Activated CD4-positive, CD25-positive, alpha-beta regulatory T cell treated with anti-CD3 and anti-CD28 coated beads, Interleukin-2, amount 50 U/mL, for 16 hours (primary cell): ENCODE results near the gene RSPH10B2.
A peak's percentile ranks its signal among the peaks of the same experiment; 100 is the strongest.
"Not testable (repeated sequence)": the region's sequence is repeated elsewhere in the genome, so short reads cannot be mapped to it uniquely, and the experiment has no call there.

Source experiments
- DNase-seq: peaks from one replicate; pipeline ENCODE4 v3.0.0-alpha.2; 2020; ENCODE audit warnings: low read depth, low spot score

Gene RSPH10B2

GRCh38 chr7:6789353-6789752 is 35.5 kb downstream of the RSPH10B2 start:
- not testable (repeated sequence) for DNase-seq

DNA sequence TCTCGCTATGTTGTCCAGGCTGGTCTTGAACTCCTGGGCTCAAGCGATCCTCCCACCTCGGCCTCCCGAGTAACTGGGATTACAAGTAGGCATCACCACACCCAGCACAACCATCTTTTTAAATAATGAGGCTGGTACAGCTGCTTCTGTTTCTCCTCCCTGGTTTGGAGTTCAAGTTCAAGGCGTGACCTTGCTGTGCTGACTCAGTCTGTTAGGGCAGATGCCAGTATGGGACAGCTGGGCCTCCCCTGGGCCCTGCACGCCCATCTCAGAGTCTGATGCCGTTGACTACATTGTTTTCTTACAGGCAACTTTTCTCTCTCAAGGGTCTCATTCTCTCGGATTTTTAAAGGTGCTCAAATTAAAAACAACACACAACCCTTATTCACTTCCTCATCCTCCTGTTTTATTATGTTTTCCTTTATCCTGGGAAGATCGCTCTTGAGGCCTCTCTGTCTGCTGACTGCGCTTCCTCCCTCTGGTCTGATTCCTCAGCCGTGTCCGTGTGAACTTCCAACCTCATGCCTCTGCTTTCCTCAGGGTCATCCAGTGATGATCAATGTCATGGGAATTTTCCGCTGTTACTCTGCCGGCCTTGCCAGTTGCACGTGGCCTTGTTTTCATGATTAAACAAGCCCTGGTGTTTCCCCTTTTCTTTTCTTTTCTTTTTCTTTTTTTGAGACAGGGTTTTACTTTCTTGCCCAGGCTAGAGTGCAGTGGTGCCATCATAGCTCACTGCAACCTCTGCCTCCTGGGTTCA is 38.4 kb downstream of the RSPH10B2 start:
- DNase-seq: not testable (repeated sequence)

- DNase-seq: not testable (repeated sequence)
Measured at GRCh38 chr7:6794276-6794675, 40.4 kb downstream of the RSPH10B2 start.

- DNase-seq: not testable (repeated sequence)
Measured at GRCh38 chr7:6797218-6797617, 43.3 kb downstream of the RSPH10B2 start.

DNA sequence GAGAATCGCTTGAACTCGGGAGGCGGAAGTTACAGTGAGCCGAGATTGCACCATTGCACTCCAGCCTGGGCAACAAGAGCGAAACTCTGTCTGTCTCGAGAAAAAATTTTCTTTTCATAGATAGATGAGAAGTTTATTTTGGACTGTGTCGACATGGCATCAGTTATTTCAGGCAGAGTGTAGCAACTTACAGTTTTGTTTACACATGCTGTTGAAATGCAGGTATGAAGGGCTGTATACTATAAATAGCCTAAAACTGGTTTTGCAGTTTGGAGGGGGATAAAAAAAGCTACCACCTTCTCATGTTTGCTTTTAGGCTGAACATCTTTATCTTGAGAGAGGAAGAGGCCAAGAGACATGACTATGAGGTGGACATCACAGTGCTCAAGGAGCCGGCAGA is 44.1 kb downstream of the RSPH10B2 start:
- DNase-seq: not testable (repeated sequence)

- not testable (repeated sequence) for DNase-seq
Measured at GRCh38 chr7:6799887-6800286, 46.0 kb downstream of the RSPH10B2 start.

- not testable (repeated sequence) for DNase-seq
Measured at GRCh38 chr7:6800331-6800730, 46.4 kb downstream of the RSPH10B2 start.

- DNase-seq: not testable (repeated sequence)
Measured at GRCh38 chr7:6807393-6807918, 53.6 kb downstream of the RSPH10B2 start.

- DNase-seq: not testable (repeated sequence)
Measured at GRCh38 chr7:6807959-6808358, 54.1 kb downstream of the RSPH10B2 start.

DNA sequence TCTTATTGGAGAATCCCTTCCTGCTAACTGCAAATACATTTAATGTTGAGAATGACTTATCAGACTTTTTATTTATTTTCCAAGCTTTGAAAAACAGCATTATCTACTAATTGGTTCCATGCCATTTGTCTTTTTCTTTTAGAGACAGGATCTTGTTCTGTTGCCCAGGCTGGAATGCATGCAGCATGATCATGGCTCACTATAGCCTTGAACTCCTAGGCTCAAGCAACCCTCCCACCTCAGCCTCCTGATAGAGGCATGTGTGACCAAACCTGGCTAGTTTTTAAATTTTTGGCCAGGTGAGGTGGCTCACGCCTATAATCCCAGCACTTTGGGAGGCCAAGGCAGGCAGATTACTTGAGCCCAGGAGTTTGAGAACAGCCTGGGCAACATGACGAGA is 59.1 kb downstream of the RSPH10B2 start:
- DNase-seq: not testable (repeated sequence)

DNA sequence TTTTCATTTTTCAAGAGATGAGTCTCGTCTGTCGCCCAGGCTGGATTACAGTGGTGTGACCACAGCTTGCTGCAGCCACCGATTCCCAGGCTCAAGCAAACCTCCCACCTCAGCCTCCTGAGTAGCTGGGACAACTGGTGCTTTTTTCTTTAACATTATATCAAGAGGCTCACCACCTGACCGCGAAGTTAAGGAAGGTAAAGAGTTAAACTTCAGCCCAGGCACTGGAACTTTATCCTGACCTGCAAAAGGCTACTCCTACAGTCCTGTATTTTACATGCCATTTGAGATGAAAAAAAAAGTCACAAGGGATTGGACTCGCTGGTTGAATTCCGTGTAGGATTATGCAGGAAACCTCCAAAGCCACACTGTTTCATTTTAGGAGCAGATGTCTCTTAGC is 61.6 kb downstream of the RSPH10B2 start:
- not testable (repeated sequence) for DNase-seq

GRCh38 chr7:6821622-6822021 is 67.7 kb downstream of the RSPH10B2 start:
- not testable (repeated sequence) for DNase-seq

GRCh38 chr7:6825236-6826125 is 71.6 kb downstream of the RSPH10B2 start:
- DNase-seq: not testable (repeated sequence)

DNA sequence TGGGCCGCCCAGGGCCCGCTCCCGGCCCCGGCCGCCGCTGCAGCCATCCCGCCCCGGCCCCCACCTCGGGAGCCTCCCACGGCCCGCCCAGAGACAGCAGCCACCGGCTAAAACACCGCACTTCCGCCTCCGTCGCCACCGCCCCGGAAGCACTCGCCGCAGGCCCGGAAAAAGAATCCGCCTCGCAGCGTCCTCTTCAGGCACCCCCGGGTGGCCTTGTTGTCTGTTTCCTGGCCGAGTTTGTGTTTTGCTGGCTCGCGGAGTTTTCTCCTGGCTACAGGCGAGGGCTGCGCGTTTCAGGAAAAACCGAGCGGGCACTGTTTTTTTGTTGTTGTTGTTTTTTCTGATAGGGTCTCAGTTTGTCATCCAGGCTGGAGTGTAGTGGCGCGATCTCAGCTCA is 72.2 kb downstream of the RSPH10B2 start, which contains the start of gene CCZ1B:
Gene CCZ1B (minus strand): TSS at position 125 of the 400 bp plus-strand sequence. CDS start 78 bp downstream, at position 47.
- peak; percentile 61 for DNase-seq

DNA sequence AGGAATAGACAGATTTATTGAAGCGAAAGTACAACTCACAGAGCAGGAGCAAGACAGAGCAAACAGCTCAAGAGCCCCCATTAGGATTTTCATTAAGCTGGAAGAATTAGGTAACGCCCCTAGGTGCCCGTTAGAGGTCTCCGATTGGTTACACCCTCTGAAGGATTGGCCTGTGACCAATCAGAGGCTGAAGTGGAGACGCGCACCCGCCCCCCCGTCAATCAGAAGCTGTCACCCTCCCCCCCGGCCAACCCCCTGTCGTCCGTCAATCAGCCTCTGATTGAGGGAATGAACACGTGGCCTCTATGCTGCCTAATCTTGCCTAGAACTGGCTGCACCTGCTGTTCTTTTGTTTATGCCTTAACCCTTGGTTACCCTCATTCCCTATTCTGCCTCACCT is 73.3 kb downstream of the RSPH10B2 start:
- not testable (repeated sequence) for DNase-seq

DNA sequence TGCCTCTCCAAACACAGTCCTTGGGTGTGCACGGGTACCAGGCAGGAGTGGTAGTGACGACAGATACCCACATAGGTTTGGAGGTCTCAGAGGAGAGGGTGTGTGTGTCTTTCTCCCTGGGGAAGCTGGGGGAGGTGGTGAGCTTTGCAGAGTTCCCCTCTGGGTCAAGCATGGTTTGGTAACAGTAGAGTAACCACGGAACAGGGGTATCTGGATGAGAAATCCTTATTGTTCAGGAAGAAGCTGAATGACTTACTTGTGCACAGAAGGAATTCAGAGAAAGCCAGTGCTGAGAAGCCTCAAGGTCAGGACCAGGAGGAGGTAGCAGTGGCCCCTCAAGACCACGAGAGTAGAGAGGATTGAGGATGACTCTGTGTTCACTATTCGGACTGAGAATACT is 75.7 kb downstream of the RSPH10B2 start:
- not testable (repeated sequence) for DNase-seq

- not testable (repeated sequence) for DNase-seq
Measured at GRCh38 chr7:6830026-6830425, 76.1 kb downstream of the RSPH10B2 start.

- no peak for DNase-seq
Measured at GRCh38 chr7:6831018-6831725, 77.3 kb downstream of the RSPH10B2 start.

- no peak for DNase-seq
Measured at GRCh38 chr7:6833636-6834035, 79.7 kb downstream of the RSPH10B2 start.

GRCh38 chr7:6835521-6835920 is 81.6 kb downstream of the RSPH10B2 start:
- DNase-seq: not testable (repeated sequence)

- DNase-seq: not testable (repeated sequence)
Measured at GRCh38 chr7:6837081-6837480, 83.2 kb downstream of the RSPH10B2 start.
